T-cell (primary cell): ENCODE results near the gene KRTAP9-1. TPM values are rescaled to one million over a fixed set of nuclear protein-coding genes. Genes with fewer than 3 reads are reported as not detected.
A peak's percentile ranks its signal among the peaks of the same experiment; 100 is the strongest.
"Not testable (repeated sequence)": the region's sequence is repeated elsewhere in the genome, so short reads cannot be mapped to it uniquely, and the experiment has no call there.

Source experiments
- ATAC-seq, 4 experiments: fragments of 200-7000 bp in 3 of 4; fragments of 150-1000 bp in 1 of 4; cut with Tn5 transposase; replicated peaks in 1 of 4; 1 replicate in 3 of 4; 2 replicates in 1 of 4; pipeline ENCODE4 v1.10.0; 2021; ENCODE audit warnings: moderate library complexity in 3 of 4, mild to moderate bottlenecking in 2 of 4, moderate number of reproducible peaks in 1 of 4
- CTCF ChIA-PET, 2 donors: fragments of 300-600 bp; sonication (Branson Sonifier 250); formaldehyde crosslinking; loops; one replicate each; lab custom pipeline; 2022; ENCODE audit warnings: antibody characterized with exemption in 2 of 2; lab: Charles Lee
- POLR2A ChIA-PET, 2 donors: fragments of 300-600 bp; sonication (Branson Sonifier 250); formaldehyde crosslinking; loops; one replicate each; lab custom pipeline; 2022; ENCODE audit warnings: antibody characterized with exemption in 2 of 2; lab: Charles Lee
- DNase-seq, 35 experiments: peaks; one replicate each; pipeline versions ENCODE4 v3.0.0 to v3.0.0-alpha.2; 2013 to 2023
- H3K27ac ChIP-seq: one replicate; pipeline ENCODE4 v1.5.1; 2013; ENCODE audit warnings: low read length
- H3K27me3 ChIP-seq, 2 experiments: replicated peaks in 1 of 2; 1 replicate in 1 of 2; 2 replicates in 1 of 2; pipeline versions ENCODE4 v1.6.1 to v1.7.0; 2013; ENCODE audit warnings: low read length in 1 of 2, mixed read lengths in 1 of 2; ENCODE audit not compliant: control insufficient read depth in 2 of 2, insufficient read depth in 2 of 2; ENCODE audit errors: extremely low read depth in 1 of 2
- H3K36me3 ChIP-seq, 2 donors: 1 replicate in 1 of 2; 2 replicates in 1 of 2; pipeline versions ENCODE4 v1.6.1 to v1.7.0; 2013; ENCODE audit warnings: low read length in 1 of 2; ENCODE audit not compliant: control insufficient read depth in 2 of 2, insufficient read depth in 1 of 2; ENCODE audit errors: extremely low read depth in 1 of 2
- H3K4me1 ChIP-seq, 2 experiments: 1 replicate in 1 of 2; 2 replicates in 1 of 2; pipeline versions ENCODE4 v1.6.1 to v1.7.0; 2013; ENCODE audit warnings: low read length in 2 of 2, mixed read lengths in 1 of 2; ENCODE audit not compliant: insufficient read depth in 2 of 2, control insufficient read depth in 1 of 2; ENCODE audit errors: extremely low read depth in 1 of 2
- H3K4me3 ChIP-seq, 2 donors: 1 replicate in 1 of 2; 2 replicates in 1 of 2; pipeline versions ENCODE4 v1.5.1 to v1.7.0; 2013; ENCODE audit warnings: mild to moderate bottlenecking in 2 of 2, low read length in 1 of 2, moderate library complexity in 1 of 2; ENCODE audit not compliant: control insufficient read depth in 1 of 2; ENCODE audit errors: extremely low read depth in 1 of 2
- H3K9me3 ChIP-seq: 2 replicates; pipeline ENCODE4 v1.7.0; 2013
- H3K27ac Mint-ChIP-seq, 2 donors: one replicate each; pipeline ENCODE4 v1.8.0; 2020 to 2021; ENCODE audit warnings: mild to moderate bottlenecking in 2 of 2, mixed read lengths in 2 of 2
- H3K27me3 Mint-ChIP-seq, 2 donors: one replicate each; pipeline ENCODE4 v1.8.0; 2021 to 2022; ENCODE audit warnings: mixed read lengths in 2 of 2
- H3K36me3 Mint-ChIP-seq: one replicate; pipeline ENCODE4 v1.8.0; 2021; ENCODE audit warnings: mixed read lengths
- H3K4me1 Mint-ChIP-seq, 3 donors: one replicate each; pipeline ENCODE4 v1.8.0; 2020 to 2022; ENCODE audit warnings: mixed read lengths in 3 of 3, mild to moderate bottlenecking in 1 of 3
- H3K4me3 Mint-ChIP-seq, 3 donors: one replicate each; pipeline ENCODE4 v1.8.0; 2020 to 2022; ENCODE audit warnings: mild to moderate bottlenecking in 3 of 3, mixed read lengths in 3 of 3, moderate library complexity in 3 of 3
- H3K9me3 Mint-ChIP-seq, 3 donors: one replicate each; pipeline ENCODE4 v1.8.0; 2020 to 2022; ENCODE audit warnings: mixed read lengths in 3 of 3
- WGBS: methylation state at CpG from one replicate; pipeline ENCODE4 v1.1.5; 2013; ENCODE audit warnings: missing lambda C conversion rate; ENCODE audit not compliant: insufficient coverage; 5-methylcytosine and 5-hydroxymethylcytosine counted together
- total RNA-seq, 35 experiments: library from RNA in 6 of 35; stranded (reverse) in 6 of 35; fragments of 120-200 nt in 1 of 35; gene quantifications; one replicate each; pipeline versions ENCODE4 v1.2.1 to v1.2.4 and lab custom pipeline; 2013 to 2026

KRTAP9-1 gene, protein sequence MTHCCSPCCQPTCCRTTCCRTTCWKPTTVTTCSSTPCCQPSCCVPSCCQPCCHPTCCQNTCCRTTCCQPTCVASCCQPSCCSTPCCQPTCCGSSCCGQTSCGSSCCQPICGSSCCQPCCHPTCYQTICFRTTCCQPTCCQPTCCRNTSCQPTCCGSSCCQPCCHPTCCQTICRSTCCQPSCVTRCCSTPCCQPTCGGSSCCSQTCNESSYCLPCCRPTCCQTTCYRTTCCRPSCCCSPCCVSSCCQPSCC
- total RNA-seq: not detected
- total RNA-seq (2013): not detected
- 0 reads per million in 29 experiments for total RNA-seq (lab: John Stamatoyannopoulos, UW)

DNA sequence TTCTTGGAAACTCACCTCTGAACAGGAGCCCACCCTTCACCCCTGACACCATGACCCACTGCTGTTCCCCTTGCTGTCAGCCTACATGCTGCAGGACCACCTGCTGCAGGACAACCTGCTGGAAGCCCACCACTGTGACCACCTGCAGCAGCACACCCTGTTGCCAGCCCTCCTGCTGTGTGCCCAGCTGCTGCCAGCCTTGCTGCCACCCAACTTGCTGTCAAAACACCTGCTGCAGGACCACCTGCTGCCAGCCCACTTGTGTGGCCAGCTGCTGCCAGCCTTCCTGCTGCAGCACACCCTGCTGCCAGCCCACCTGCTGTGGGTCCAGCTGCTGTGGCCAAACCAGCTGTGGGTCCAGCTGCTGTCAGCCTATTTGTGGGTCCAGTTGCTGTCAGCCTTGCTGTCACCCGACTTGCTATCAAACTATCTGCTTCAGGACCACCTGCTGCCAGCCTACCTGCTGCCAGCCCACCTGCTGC, at the start of gene KRTAP9-1:
TSS of gene KRTAP9-1 (plus strand) at position 51 of the 482 bp plus-strand sequence. CDS start at position 51, 0 bp downstream.
- H3K9me3 Mint-ChIP-seq, ATAC-seq, H3K36me3 ChIP-seq, DNase-seq, H3K27ac Mint-ChIP-seq, H3K27ac ChIP-seq, H3K4me1 Mint-ChIP-seq, H3K4me3 ChIP-seq, H3K36me3 Mint-ChIP-seq, H3K4me3 Mint-ChIP-seq, H3K9me3 ChIP-seq, POLR2A ChIA-PET, CTCF ChIA-PET, H3K4me1 ChIP-seq: not testable (repeated sequence)
- WGBS: 40% methylated on average over 1 of the region's 1 CpG
- H3K27me3 ChIP-seq: peaks cover 2 to 10% of the 10 kb centered on the region in 2 experiments
- H3K27me3 Mint-ChIP-seq: peaks cover 19 to 29% of the 10 kb centered on the region in 2 donors

DNA sequence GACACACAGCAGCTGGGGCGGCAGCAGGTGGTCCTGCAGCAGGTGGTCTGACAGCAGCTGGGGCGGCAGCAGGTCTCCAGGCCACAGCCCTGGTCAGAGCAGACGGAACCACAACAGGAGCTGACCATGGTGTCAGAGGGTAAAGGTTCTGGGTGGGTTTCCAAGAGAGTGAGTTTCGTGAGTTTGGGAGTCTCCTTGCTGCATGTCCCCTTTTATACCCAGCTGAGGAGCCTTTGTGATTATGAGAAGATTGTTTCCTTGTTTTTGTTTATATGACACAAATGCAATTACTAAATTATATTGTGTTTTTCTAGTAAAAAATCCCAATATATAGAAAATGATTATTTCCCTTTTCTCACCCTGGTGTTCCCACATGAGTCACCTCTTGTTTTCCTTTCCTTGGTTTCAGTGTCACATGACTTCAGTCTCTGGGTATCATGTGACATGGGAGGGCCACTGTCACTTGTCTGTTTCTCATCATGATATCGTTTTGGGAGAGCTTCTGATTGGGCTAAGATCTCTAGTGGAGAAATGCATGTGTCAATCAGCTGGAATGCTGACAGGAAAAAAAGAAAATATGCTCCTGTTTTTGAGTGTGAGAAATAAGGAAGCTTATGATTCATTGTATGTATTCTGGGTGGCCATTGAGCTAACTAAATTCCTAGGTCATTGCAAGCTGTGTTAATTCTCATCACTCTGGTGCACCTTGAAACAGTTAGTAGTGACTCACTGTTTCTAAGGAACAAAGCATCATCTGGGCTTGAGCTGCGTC, 49.1 kb upstream of the KRTAP9-1 start, which contains the start of gene KRTAP4-6:
TSS of gene KRTAP4-6 (minus strand) at position 185 of the 772 bp plus-strand sequence. CDS start at position 128, 57 bp downstream.
- CTCF ChIA-PET: no interaction called here
- WGBS: 74% methylated on average over 2 of the region's 6 CpGs

DNA sequence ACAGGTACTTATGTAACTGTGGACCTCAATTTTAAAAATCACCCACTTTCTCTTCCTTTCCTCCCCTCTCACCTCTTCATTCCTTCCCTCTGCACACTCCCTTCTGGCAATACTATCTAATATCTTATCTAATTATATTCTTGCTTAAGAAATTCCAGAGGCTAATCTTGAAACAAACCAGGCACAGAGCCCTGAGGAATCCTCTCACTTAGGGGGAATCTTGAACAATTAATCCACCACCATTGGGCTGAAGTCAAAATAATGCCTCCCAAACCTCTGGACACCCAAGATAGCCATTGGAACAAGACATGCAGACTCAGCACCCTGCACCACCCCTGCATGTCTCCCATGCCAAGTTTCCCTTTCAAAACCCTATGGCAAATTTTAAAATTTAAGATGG, 48.3 kb upstream of the KRTAP9-1 start:
- CTCF ChIA-PET: interaction anchor here in 1 of 2 donors (0.6 kb wide), 1 partner anchor 608 kb away, joined by 4 read pairs; no protein-coding TSS in a partner anchor
- Histone ChIP-seq H3K27me3 (peaks cover 0 to 4% of the 10 kb centered on the region in 2 experiments), H3K27ac (no peak overlapping the region), H3K4me1 (no peaks in the 10 kb centered on the region), H3K9me3 (no peaks in the 10 kb centered on the region), H3K36me3 (no peaks in the 10 kb centered on the region), H3K4me3 (no peak overlapping the region)
- peaks cover 12% of the 10 kb centered on the region for H3K36me3 Mint-ChIP-seq
- no peak overlapping the region for H3K4me3 Mint-ChIP-seq
- ATAC-seq: no peak
- H3K9me3 Mint-ChIP-seq: peaks cover 27 to 34% (median 28%) of the 10 kb centered on the region in 3 donors
- no peak overlapping the region for H3K27ac Mint-ChIP-seq
- DNase-seq: no peak
- POLR2A ChIA-PET: no interaction called here
- H3K27me3 Mint-ChIP-seq: peaks cover 0 to 3% of the 10 kb centered on the region in 2 donors
- H3K4me1 Mint-ChIP-seq: no peaks in the 10 kb centered on the region

More for the DNA sequence above, 49.1 kb upstream of the KRTAP9-1 start, which contains the start of gene KRTAP4-6:
- Mint-ChIP-seq H3K9me3 (peaks cover 27 to 34% (median 28%) of the 10 kb centered on the region in 3 donors), H3K27ac (no peak within 1 kb of the TSS), H3K4me1 (no peaks in the 10 kb centered on the region), H3K27me3 (peaks cover 0 to 3% of the 10 kb centered on the region in 2 donors), H3K4me3 (no peak within 1 kb of the TSS), H3K36me3 (peaks cover 12% of the 10 kb centered on the region)
- Histone ChIP-seq H3K4me1 (no peaks in the 10 kb centered on the region), H3K4me3 (peak within 1 kb of the TSS in 1 of 2 donors; percentile 3), H3K9me3 (no peaks in the 10 kb centered on the region), H3K27ac (no peak within 1 kb of the TSS), H3K36me3 (no peaks in the 10 kb centered on the region), H3K27me3 (peaks cover 0 to 4% of the 10 kb centered on the region in 2 experiments)
- POLR2A ChIA-PET: no interaction called here
- DNase-seq (no peak), ATAC-seq (no peak)

DNA sequence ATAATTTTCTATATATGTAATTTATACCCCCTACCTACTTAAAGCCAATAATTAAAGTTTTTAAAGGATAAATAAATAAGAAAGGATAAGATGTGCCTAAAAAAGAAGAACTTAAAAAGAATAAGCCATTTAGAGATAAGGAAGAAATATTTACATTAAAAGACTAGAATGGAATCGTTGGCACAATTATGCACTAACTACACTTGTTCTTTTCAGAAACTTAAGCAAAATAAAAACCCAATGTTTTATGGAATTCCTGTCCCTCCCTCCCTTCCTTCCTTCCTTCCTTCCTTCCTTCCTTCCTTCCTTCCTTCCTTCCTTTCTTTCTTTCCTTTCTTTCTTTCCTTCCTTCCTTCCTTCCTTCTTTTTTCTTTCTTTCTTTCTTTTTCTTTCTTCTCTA, 44.8 kb upstream of the KRTAP9-1 start:
- Histone ChIP-seq H3K9me3 (no peaks in the 10 kb centered on the region), H3K36me3 (no peaks in the 10 kb centered on the region), H3K27me3 (peaks cover 0 to 5% of the 10 kb centered on the region in 2 experiments), H3K4me1 (no peaks in the 10 kb centered on the region), H3K27ac (no peak overlapping the region), H3K4me3 (no peak overlapping the region)
- ChIA-PET CTCF (no interaction called here), POLR2A (no interaction called here)
- Mint-ChIP-seq H3K9me3 (peaks cover 18 to 25% (median 20%) of the 10 kb centered on the region in 3 donors), H3K4me3 (no peak overlapping the region), H3K27ac (no peak overlapping the region), H3K4me1 (no peaks in the 10 kb centered on the region), H3K27me3 (no peaks in the 10 kb centered on the region), H3K36me3 (peaks cover 5% of the 10 kb centered on the region)
- no CpG with 5 or more reads among the region's 1 CpG for WGBS
- no peak for DNase-seq
- ATAC-seq: no peak

DNA sequence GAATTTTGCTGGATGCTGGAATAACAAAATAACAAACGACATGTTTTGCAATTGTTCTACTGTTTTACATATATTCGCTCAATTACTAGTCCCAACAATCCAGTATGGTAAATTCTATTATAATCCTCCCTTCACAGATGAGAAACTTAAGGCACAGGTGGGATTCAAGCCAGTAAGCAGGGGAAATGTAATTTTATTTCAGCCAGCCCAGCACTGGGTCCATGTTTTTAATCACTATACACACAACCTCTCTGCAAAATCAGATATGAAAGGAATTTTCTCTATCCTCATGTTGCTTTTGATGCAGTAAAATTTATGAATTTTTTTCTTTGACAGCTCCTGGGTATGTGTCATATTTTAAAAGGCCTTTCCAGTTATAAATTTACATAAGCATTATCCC, 44.4 kb upstream of the KRTAP9-1 start:
- H3K4me1 Mint-ChIP-seq: no peaks in the 10 kb centered on the region
- H3K36me3 ChIP-seq: no peaks in the 10 kb centered on the region
- no peak overlapping the region for H3K4me3 ChIP-seq
- no peaks in the 10 kb centered on the region for H3K4me1 ChIP-seq
- H3K36me3 Mint-ChIP-seq: peaks cover 5% of the 10 kb centered on the region
- H3K27me3 ChIP-seq: peaks cover 2% of the 10 kb centered on the region in 2 experiments
- H3K9me3 ChIP-seq: no peaks in the 10 kb centered on the region
- POLR2A ChIA-PET: no interaction called here
- CTCF ChIA-PET: no interaction called here
- no peak for ATAC-seq
- H3K27ac Mint-ChIP-seq: no peak overlapping the region
- no peak overlapping the region for H3K4me3 Mint-ChIP-seq
- no peak overlapping the region for H3K27ac ChIP-seq
- H3K27me3 Mint-ChIP-seq: no peaks in the 10 kb centered on the region
- peaks cover 18 to 25% (median 20%) of the 10 kb centered on the region in 3 donors for H3K9me3 Mint-ChIP-seq
- no peak for DNase-seq
- WGBS: no CpG with 5 or more reads among the region's 2 CpGs

DNA sequence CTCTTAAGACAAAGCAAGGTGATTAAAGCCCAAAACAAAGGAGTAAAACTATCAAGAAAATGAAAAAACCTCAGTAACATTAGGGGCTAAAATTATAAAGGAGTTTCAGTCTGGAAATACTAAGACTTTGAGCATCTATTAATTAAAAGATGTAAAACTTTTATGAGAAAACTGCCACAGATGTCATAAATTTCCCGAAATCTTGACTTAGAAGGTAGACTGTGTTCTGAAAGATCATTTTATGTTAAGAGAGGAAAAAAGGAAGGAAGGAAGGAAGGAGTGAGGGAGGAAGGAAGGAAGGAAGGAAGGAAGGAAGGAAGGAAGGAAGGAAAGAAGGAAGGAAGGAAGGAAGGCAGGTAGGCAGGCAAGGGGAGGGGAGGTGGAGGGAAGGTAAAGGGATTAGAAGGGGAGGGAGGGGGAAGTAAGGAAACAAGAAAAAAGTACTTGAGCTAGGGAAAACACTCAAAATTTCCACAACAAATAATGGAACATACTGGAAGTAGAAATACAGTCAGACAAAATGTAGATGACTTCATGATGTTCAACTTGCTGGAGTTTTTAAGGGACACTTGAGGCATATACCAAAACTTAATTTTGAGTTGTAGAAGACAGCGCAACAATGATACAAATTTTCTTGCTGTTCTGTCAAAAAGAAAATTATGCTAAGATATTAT, 42.0 kb upstream of the KRTAP9-1 start:
- Histone ChIP-seq H3K4me3 (no peak overlapping the region), H3K27me3 (peaks cover 2% of the 10 kb centered on the region in 2 experiments), H3K27ac (no peak overlapping the region), H3K9me3 (no peaks in the 10 kb centered on the region), H3K36me3 (no peaks in the 10 kb centered on the region), H3K4me1 (no peaks in the 10 kb centered on the region)
- ATAC-seq (no peak), DNase-seq (no peak)
- Mint-ChIP-seq H3K4me1 (no peaks in the 10 kb centered on the region), H3K4me3 (no peak overlapping the region), H3K36me3 (peaks cover 5% of the 10 kb centered on the region), H3K27ac (no peak overlapping the region), H3K9me3 (peaks cover 10 to 12% (median 10%) of the 10 kb centered on the region in 3 donors), H3K27me3 (no peaks in the 10 kb centered on the region)
- ChIA-PET POLR2A (no interaction called here), CTCF (interaction anchor here in 1 of 2 donors (0.7 kb wide), 1 partner anchor 35 kb away, joined by 4 read pairs; no protein-coding TSS in a partner anchor)
- WGBS: 57% methylated on average over 1 of the region's 2 CpGs
